H7 (cell line): ENCODE results near the gene DAAM1. TPM values are rescaled to one million over a fixed set of nuclear protein-coding genes. Genes with fewer than 3 reads are reported as not detected.

Experiments used
- DNase-seq: peaks from one replicate; pipeline ENCODE4 v3.0.0; 2012
- H3K27me3 ChIP-seq: 2 replicates; pipeline ENCODE4 v1.6.0; 2011; ENCODE audit warnings: mild to moderate bottlenecking, low read length; ENCODE audit not compliant: control insufficient read depth, insufficient read depth
- H3K36me3 ChIP-seq: replicated peaks from 2 replicates; pipeline ENCODE4 v1.5.1; 2011; ENCODE audit warnings: low read length; ENCODE audit not compliant: control insufficient read depth, insufficient read depth
- H3K4me3 ChIP-seq: 2 replicates; pipeline ENCODE4 v1.5.1; 2011; ENCODE audit warnings: low read depth, mild to moderate bottlenecking, control low read depth, low read length, moderate library complexity; ENCODE audit not compliant: insufficient read depth
- total RNA-seq: library from RNA; depleted of rRNA; stranded (reverse); fragments of >200 nt; shearing (Covaris generic); gene quantifications from 2 replicates; pipeline ENCODE4 v1.2.3, GENCODE V29; 2014; rRNA removed

The DAAM1 gene
- 11.4 and 13.7 TPM in 2 replicates for total RNA-seq

DNA sequence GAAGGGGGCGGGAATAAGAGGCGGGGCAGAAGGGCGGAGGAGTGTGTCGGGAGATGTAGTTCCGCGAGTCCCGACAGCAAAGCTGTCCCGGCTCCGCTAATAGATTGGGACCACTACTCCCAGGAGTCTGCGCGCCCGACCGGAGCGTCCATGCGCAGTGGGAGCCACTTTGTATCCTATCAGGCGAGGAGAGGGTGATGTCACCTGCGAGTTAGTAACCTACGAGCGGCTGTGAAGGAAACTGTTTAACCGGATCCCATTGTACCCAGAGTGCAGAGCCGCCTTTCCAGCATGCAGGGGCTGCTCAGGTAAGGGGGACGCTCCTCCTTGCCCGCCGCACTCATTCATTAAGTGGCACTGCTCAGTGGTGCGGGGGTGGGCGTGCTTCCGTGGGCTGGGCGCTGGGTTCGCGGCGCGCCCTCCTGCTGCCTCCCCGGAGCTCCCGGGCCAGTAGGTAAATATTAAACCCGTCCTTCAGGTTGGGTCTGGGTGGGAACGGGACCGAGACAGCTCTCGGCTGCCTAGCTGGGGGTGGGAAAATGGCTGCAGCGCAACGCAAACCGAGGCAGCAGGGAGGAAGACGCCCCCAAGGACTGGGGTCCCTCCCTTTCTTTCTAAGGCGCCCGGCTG, at the start of gene DAAM1:
Gene DAAM1 (plus strand): TSS at position 207 of the 630 bp plus-strand sequence. CDS start 74,811 bp downstream, outside the sequence.
- H3K27me3 ChIP-seq, result peaks cover 32% of the 10 kb centered on the region
- H3K4me3 ChIP-seq, result peak within 1 kb of the TSS; percentile 77
- peak; percentile 89 for DNase-seq
- no peaks in the 10 kb centered on the region for H3K36me3 ChIP-seq

DNA sequence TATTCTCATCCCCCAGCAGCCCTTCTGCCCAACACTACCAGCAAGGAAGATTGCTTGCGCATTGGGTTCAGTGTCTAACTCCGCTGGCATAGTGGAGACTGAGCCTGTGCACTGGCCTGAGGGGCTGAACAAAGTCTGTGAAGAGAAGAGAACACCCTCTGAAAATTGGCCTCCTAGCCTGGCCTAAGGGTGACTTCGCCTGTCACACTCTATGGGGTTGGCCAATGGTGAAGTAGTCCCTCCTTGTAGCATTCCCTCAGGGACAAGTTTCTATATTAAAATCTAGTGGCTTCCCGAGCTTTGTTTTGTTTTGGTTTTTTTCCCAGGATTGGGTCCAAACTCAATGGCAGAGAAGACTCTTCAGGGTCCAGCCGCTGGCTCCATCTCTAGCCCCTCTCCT, 49.1 kb upstream of the DAAM1 start:
- Histone ChIP-seq H3K27me3 (no peaks in the 10 kb centered on the region; the same call in 1 of the 2 replicates), H3K4me3 (no peak overlapping the region), H3K36me3 (no peaks in the 10 kb centered on the region)
- no peak for DNase-seq

DNA sequence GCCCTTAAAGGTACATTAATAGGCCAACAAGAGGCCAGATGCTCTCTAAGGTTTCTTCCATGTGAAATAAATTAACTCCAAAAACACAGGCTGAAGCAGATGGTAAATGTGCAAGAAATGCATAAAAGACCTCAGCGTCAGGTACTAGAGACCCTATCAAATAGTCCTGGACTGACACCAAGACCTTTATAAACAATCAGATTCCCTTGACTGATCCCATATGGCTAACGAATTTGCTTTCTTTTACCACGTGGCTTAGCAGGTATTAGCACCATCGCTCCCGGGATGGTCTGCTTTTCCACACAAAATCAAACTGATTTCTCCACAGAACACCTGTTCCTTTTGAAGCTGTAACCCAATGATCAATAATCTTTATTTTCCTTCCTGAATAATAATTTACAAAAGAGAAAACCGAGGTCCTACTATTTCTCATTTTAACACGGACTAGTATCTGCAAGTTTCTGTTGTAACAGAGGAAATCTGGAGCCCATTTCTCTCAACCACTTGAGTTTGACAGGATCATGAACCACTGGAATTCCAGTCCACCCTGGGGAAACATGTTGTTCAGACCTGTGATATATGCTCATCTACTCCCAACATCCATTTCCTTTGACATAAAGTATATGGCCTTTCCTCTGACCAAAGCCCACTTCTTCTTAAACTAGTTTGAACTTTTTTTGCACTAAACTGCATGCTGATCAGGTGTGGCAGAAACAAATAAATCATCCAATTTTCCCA, 48.2 kb upstream of the DAAM1 start:
- Histone ChIP-seq H3K4me3 (no peak overlapping the region), H3K36me3 (no peaks in the 10 kb centered on the region), H3K27me3 (no peaks in the 10 kb centered on the region; the same call in 1 of the 2 replicates)
- DNase-seq, result no peak

DNA sequence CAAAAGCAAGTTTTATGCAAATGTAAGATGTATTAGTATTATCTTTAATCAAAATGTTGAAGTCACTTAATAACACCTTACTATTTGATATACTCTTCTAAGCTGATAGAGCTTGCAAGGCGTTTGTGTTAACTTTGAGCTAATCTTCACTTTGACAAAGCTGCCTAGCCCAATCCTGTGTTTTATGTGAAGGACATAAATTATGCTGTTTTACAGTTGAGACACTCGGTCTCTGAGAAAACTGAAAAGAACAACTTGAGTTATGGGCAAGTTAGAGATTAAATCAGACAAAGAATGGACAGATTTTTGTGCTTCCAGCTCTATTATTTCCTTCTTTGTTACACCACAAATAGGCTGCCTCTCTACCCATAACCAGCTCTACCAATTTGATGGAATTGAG, 42.0 kb upstream of the DAAM1 start:
- H3K4me3 ChIP-seq, result no peak overlapping the region

DNA sequence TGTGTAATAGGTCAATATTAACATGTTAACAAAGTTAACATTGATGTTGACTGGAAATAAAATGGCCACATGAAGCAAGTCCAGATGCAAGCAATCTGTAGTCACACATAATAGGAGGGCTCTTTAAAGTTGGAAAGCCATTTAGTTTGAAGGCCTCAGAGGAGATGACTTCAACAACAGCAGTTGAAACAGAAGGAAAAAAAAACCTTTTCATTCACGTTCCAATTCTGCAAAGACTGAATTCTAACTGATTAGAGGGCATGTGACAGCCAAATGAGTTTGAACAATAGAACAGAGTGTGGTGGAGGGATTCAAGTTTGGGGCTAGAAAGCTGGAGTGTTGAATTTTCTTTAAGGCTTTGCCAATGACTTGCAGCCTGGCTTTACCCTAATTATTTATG, 41.5 kb upstream of the DAAM1 start:
- no peak overlapping the region for H3K4me3 ChIP-seq
- DNase-seq, result no peak
- H3K27me3 ChIP-seq, result no peaks in the 10 kb centered on the region
- H3K36me3 ChIP-seq, result no peaks in the 10 kb centered on the region

More for the DNA sequence above, 42.0 kb upstream of the DAAM1 start:
- no peak for DNase-seq
- Histone ChIP-seq H3K36me3 (no peaks in the 10 kb centered on the region), H3K27me3 (no peaks in the 10 kb centered on the region)

DNA sequence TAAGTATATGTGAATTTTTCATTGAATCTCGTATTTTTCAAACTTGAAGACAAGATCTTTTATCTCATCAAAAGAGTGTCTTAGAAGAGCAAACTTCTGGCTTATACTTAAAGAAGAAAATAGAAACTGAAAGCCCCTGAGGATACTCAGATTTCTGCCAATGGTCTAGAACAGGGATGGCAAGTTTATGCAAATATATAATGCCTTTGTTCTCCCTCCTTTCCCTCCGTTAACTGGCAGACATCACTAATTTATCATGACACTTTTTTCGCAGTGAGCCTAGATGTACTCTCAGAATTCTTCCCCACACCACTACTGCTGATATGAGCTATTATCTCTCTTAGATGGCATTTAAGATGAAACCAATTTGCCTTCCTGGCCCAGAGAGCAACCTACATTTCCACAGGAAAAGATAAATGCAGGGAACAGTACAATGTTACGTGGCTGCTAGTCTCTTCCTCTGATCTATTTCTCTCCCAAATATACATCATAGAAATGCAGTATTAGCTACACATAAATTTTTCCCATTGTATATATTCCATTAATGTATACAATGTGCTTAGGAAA, 40.0 kb upstream of the DAAM1 start:
- no peak for DNase-seq
- no peak overlapping the region for H3K4me3 ChIP-seq
- no peaks in the 10 kb centered on the region for H3K27me3 ChIP-seq
- no peaks in the 10 kb centered on the region for H3K36me3 ChIP-seq

DNA sequence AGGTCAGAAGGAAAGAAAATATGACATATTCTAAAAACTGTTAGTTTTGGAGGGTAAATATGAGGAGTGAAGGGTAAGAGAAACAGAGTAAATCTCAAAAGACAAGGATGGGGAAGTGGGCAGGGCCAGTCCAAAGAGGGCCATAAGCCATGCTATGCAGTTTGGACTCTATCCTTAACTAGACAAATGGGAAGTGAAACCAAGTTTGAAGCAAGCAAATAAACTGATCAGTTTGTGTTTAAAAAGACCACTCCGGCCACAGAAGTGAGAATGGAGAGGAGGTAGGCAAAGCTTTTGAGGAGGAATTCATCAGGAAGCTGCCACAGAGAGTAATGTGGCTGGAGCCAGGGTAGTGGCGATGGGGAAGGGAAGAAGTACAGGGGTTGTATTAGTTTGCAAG, 37.5 kb upstream of the DAAM1 start:
- Histone ChIP-seq H3K36me3 (no peaks in the 10 kb centered on the region), H3K27me3 (no peaks in the 10 kb centered on the region), H3K4me3 (no peak overlapping the region)
- no peak for DNase-seq

DNA sequence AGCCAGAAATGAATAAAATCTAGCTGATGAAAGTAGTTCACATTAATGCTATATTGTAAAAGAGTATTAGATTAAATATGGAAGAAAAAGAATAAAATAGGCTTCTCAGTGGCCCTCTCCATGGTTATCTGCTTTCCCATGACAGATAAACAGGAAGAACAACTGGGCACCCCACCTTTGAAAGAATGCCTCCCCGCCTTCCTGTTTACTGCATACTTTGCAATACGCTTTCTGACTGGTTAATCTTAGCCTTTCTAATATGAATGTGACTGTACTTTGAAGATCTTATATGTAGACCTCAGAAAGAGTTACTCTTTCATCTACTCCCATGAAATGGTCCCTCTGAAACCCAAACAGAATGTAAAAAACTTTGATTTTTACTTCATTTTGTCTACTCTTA, 34.1 kb upstream of the DAAM1 start:
- no peak overlapping the region for H3K4me3 ChIP-seq
- DNase-seq, result no peak
- H3K27me3 ChIP-seq, result no peaks in the 10 kb centered on the region
- H3K36me3 ChIP-seq, result no peaks in the 10 kb centered on the region

DNA sequence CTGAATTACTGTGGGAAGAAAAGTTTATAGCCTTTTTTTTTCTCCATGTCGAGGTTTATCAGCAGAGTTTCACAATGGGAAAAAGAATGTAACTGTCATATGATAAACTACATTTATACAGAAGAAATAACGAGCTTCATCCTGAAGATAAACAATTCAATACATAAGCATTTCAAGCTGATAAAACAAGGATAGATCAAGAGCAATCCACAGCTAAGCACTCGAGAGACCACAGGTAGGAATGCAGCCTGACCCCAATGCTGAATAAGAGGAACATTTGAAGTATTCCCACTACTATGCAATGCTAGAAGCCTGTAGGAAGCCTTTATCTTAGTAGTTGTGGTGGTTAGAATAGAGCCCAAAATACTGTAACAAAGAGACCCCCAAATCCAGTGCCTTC, 32.6 kb upstream of the DAAM1 start:
- Histone ChIP-seq H3K36me3 (no peaks in the 10 kb centered on the region), H3K27me3 (no peaks in the 10 kb centered on the region), H3K4me3 (no peak overlapping the region)
- DNase-seq, result no peak

DNA sequence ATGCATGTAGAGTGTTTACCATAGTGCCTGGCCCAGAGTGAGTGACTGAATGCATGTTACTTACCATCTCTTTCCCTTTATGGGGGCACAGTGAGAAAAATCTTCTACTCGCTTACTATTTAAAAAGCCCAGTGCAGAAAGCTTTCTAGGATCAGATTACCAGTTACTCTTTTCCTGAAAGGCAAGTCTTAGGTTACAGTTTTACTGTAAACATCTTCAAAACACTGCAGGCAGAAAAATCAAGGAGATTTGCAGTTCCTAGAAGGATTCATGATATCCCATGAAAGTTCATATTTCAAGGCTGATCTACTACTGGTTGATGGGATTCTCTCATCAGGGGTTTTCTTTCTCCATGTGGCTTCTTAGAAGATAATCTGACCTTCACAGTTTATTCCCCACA, 29.3 kb upstream of the DAAM1 start:
- Histone ChIP-seq H3K4me3 (no peak overlapping the region), H3K36me3 (no peaks in the 10 kb centered on the region), H3K27me3 (no peaks in the 10 kb centered on the region)
- no peak for DNase-seq

DNA sequence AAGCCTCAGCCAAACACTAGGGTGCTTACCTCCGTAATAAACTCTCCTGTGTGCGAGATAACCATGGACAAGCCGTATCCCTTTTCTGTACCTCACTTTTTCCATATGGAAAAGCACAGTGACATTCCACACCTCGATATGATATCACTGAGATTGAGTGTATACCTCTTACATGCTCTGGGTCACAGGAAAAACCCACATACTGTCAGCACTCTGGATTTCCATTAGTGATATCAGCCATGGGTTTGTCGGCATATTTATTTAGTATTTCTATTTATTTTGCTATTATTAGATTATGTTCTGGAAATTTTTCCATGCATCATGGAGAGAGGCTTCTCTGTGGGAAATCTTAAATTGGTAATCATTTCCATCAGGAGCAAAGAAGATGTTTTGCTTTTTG, 28.0 kb upstream of the DAAM1 start:
- no peaks in the 10 kb centered on the region for H3K27me3 ChIP-seq
- H3K4me3 ChIP-seq, result no peak overlapping the region
- H3K36me3 ChIP-seq, result no peaks in the 10 kb centered on the region
- DNase-seq, result no peak

DNA sequence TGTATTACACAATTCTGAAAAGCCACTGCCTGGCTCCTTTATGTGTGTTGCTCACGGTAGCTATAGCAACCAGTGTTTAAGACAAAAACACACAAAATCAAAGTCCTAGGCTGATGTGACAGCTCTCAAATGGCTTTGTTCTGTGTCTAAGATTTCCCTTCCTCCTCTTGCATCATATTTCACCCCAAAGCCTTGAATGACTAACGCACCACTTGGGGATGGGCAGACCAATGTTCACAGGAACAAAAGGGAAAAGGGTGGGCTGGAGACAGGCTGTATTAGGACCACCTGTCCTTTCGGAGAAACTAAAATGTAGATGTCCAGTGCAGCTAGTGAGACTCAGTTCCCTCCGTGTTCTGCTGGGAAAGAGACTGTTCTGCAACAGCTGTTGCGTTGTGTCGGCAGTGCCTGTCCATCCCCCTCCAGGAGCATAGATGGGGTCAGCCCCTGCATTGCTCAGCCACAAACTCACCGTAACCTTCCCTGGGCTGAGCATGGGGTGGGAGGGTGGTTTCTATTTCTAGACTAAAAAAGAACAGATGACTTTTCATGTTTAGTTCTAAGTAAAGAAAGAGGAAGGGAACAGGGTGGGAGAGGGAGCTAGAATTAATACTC, 26.8 kb upstream of the DAAM1 start:
- H3K4me3 ChIP-seq, result no peak overlapping the region
- peak; percentile 9 for DNase-seq
- H3K36me3 ChIP-seq, result no peaks in the 10 kb centered on the region
- no peaks in the 10 kb centered on the region for H3K27me3 ChIP-seq

DNA sequence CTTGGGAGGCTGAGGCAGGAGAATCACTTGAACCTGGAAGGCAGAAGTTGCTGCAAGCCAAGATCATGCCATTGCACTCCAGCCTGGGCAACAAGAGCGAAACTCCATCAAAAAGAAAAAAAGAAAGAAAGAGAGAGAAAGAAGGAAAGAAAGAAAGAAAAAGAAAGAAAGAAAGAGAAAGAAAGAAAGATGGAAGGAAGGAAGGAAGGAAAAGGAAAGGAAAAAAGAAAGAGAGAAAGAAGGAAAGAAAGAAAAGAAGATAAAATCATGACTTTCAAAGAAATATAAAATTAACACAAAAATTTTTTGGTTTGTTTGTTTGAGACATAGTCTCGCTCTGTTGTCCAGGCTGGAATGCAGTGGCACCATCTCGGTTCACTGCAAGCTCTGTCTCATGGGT, 22.2 kb upstream of the DAAM1 start:
- no peak overlapping the region for H3K4me3 ChIP-seq
- no peaks in the 10 kb centered on the region for H3K27me3 ChIP-seq
- DNase-seq, result no peak
- H3K36me3 ChIP-seq, result no peaks in the 10 kb centered on the region

DNA sequence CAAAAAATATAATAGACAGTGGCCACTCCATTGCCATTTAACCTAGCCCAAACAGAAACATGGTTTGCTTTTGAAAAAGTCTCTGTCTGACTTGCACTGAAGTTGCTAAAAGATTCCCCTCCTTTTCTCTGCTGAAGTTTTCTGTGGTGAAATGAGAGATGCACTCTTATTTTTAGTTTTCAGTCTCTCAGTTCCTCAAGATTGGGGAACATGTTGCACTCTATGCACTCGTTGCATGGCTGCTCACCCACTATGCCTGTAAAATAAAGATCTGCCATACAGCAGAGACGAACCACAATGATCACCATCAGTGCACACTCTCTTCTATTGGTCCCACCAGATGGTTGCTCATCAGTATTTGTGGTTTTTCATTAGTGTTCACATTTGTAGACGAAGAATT, 13.1 kb upstream of the DAAM1 start:
- Histone ChIP-seq H3K27me3 (no peaks in the 10 kb centered on the region), H3K4me3 (no peak overlapping the region), H3K36me3 (no peaks in the 10 kb centered on the region)
- DNase-seq, result no peak

DNA sequence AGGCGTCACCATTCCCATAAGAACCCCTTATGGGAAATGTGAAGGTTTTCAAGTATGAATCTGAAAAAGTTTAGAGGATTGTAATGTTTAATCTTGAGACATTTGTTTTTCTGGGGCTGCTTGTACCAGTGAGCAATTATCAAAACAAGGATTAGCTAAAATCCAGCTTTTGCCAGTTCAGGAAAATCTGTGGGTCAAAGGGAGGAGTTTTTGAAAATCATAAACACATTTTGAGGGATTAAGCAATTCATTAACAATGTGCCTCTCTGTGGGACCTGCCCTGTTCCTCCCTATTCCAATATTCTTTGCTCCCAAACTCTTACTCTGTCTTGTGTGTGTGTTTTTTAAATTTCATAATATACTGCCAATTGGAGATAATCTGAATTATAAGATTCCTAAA, 11.7 kb upstream of the DAAM1 start:
- H3K4me3 ChIP-seq, result no peak overlapping the region
- DNase-seq, result no peak
- H3K36me3 ChIP-seq, result no peaks in the 10 kb centered on the region
- H3K27me3 ChIP-seq, result no peaks in the 10 kb centered on the region
